Tibial artery (tissue), 4 donors: Measurements from ENCODE around the gene CARS1.

ENCODE experiments used
- DNase-seq, 2 donors: peaks; one replicate each; pipeline ENCODE4 v3.0.0-alpha.2; 2019
- H3K27ac ChIP-seq, 2 donors: fragments of 200-600 bp; sonication (generic) in 1 of 2; 1 replicate in 1 of 2; 2 replicates in 1 of 2; pipeline ENCODE4 v1.5.1; 2018 to 2019; ENCODE audit warnings: mild to moderate bottlenecking in 1 of 2
- H3K27me3 ChIP-seq, 2 donors: fragments of 200-600 bp; sonication (generic) in 1 of 2; one replicate each; pipeline versions ENCODE4 v1.5.1 to v1.6.0; 2016 to 2019
- H3K36me3 ChIP-seq, 3 donors: fragments of 200-600 bp; sonication (generic) in 2 of 3; one replicate each; pipeline ENCODE4 v1.5.1; 2016 to 2019; ENCODE audit warnings: mild to moderate bottlenecking in 2 of 3
- H3K4me1 ChIP-seq, 4 donors: fragments of 200-600 bp; sonication (generic) in 2 of 4; 1 replicate in 3 of 4; 2 replicates in 1 of 4; pipeline ENCODE4 v1.5.1; 2016 to 2019
- H3K4me3 ChIP-seq, 2 donors: fragments of 200-600 bp; sonication (generic) in 1 of 2; 1 replicate in 1 of 2; 2 replicates in 1 of 2; pipeline ENCODE4 v1.5.1; 2018 to 2019; ENCODE audit warnings: mild to moderate bottlenecking in 2 of 2
- H3K9me3 ChIP-seq, 3 donors: fragments of 200-600 bp; sonication (generic) in 1 of 3; one replicate each; pipeline ENCODE4 v1.5.1; 2016 to 2019
- intact Hi-C: fragments of 100-400 bp; cut with DNase I; formaldehyde crosslinking; loops from one replicate; pipeline ENCODE4 v1.15.0; 2023; ENCODE audit warnings: low total_unique reads
- TF ChIP-seq, protein P1 (sequence below), 2 experiments: fragments of 200-600 bp in 1 of 2; fragments of 450-650 bp in 1 of 2; IDR thresholded peaks; one replicate each; pipeline ENCODE4 v1.5.1; 2017 to 2019; ENCODE audit warnings: antibody characterized with exemption in 2 of 2, mild to moderate bottlenecking in 1 of 2, moderate library complexity in 1 of 2

CARS1 gene

DNA sequence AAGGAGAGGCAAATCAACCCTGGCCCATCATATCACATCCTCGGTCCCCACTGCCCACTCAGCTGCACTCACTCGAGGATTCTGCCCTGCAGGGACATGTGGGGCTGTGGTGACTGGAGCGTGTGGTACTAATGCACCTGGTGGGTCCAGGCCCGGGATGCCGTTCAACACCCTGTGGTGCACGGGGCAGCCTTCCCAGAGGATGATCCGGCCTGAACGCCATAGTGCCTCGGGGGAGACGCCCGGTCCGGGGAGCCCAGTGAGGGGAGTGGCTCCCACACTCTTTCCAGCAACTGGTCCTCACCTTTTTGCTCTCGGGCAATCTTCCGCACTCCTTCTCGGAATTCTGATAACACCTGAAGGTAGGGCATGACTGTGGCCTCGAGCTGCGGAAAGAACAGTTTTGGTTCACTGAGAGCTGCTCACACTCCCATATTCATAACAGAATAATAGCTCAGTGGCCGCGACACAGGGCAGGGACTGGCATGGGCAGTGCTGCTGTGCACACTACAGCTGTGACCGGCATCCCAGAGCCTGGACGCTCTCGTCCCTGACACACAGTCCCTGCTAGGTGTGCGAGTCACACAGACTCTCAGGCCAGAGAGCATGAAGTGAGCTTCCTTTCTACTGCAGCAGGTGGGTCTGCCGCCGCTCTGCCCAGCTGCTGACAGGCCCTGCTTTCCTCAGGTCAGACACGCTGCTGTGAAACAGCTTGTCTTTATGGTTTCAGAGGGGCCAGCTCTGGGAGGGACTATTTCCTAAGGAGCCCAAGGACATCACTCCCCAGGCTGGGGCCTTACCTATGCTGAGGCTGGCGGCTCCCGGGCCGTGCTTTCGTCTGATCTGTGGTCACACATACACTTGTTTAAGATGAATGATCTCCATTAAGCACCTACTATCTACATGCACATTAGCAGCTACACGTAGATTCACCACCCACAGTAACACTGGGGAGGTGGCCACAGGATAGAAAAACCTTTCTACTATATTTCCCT lies 45.0 kb downstream of the CARS1 start:
- Histone ChIP-seq H3K36me3 (peaks cover 72 to 100% (median 84%) of the 10 kb centered on the region in 3 donors), H3K27me3 (no peaks in the 10 kb centered on the region), H3K4me1 (no peaks in the 10 kb centered on the region), H3K9me3 (no peaks in the 10 kb centered on the region), H3K4me3 (no peak overlapping the region), H3K27ac (no peak overlapping the region)
- intact Hi-C loops = no loop called here
- TF ChIP-seq, protein P1, sequence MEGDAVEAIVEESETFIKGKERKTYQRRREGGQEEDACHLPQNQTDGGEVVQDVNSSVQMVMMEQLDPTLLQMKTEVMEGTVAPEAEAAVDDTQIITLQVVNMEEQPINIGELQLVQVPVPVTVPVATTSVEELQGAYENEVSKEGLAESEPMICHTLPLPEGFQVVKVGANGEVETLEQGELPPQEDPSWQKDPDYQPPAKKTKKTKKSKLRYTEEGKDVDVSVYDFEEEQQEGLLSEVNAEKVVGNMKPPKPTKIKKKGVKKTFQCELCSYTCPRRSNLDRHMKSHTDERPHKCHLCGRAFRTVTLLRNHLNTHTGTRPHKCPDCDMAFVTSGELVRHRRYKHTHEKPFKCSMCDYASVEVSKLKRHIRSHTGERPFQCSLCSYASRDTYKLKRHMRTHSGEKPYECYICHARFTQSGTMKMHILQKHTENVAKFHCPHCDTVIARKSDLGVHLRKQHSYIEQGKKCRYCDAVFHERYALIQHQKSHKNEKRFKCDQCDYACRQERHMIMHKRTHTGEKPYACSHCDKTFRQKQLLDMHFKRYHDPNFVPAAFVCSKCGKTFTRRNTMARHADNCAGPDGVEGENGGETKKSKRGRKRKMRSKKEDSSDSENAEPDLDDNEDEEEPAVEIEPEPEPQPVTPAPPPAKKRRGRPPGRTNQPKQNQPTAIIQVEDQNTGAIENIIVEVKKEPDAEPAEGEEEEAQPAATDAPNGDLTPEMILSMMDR (IDR thresholded peaks at IDR 0.05) = no peak
- no peak for DNase-seq

DNA sequence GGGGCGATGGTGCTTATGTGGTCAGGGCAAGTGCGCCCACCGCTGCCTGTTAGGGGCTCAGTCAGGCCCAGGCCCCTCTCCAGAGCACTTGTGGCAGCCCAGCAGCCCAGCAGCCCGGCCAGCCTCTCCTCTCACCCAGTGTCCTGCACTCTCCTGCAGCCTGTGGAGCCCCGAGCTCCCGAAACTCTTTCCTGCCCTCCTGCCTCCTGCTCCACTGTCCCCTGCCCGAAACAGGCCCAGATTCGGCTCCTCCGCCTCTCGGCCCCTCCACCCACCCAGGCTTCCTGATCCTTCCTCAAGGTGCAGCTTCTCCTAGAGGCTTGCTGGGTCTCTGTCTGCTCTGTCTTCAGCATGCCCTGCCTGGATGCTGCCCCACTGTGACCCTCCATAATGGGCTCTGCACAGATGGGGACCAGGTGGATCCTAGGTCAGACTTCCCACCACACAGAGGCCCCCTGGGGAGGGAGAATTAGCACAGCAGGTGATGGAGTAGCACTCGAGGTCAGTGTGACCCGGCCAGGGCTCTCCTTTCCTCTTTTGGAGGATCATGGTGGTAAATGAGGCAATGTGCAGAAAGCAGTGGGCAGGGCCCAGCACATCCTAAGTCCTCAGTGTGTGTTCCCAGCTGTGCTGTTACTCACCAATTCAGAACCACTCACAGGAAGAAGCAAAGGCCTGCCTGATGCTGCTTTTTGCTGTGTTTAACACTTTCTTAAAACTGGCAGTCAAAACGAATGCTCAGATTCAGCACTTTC lies 46.5 kb downstream of the CARS1 start:
- Histone ChIP-seq H3K4me1 (no peaks in the 10 kb centered on the region), H3K27ac (no peak overlapping the region), H3K4me3 (no peak overlapping the region), H3K27me3 (no peaks in the 10 kb centered on the region), H3K9me3 (no peaks in the 10 kb centered on the region), H3K36me3 (peaks cover 66 to 100% (median 85%) of the 10 kb centered on the region in 3 donors)
- DNase-seq = no peak
- intact Hi-C loops = no loop called here
- TF ChIP-seq, protein P1 (IDR thresholded peaks at IDR 0.05) = no peak

DNA sequence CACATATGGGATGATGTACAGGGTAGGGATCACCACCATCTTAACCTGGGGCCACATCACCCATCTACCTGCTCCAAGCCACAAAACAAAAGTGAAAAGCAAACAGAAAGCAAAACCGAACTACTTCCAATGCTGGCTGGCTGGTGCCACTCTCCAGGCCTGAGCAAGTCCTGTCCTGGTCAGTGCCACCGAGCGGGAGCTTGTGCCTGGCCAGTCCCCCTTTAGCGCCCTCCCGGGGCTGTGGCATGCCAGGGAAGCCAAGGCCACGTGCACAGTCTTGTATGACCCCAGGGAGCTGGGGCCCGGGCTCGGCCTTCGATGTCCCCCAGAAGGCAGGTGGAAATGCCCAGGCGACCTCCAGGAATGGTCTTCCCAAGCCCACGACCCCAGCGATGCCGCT lies 47.2 kb downstream of the CARS1 start:
- H3K27me3 ChIP-seq = no peaks in the 10 kb centered on the region
- peaks cover 66 to 99% (median 83%) of the 10 kb centered on the region in 3 donors for H3K36me3 ChIP-seq
- DNase-seq = peak in 1 of 2 donors; percentile 67
- intact Hi-C loops = no loop called here
- no peak overlapping the region for H3K27ac ChIP-seq
- no peak overlapping the region for H3K4me3 ChIP-seq
- no peaks in the 10 kb centered on the region for H3K4me1 ChIP-seq
- TF ChIP-seq, protein P1 (IDR thresholded peaks at IDR 0.05) = no peak
- H3K9me3 ChIP-seq = no peaks in the 10 kb centered on the region

DNA sequence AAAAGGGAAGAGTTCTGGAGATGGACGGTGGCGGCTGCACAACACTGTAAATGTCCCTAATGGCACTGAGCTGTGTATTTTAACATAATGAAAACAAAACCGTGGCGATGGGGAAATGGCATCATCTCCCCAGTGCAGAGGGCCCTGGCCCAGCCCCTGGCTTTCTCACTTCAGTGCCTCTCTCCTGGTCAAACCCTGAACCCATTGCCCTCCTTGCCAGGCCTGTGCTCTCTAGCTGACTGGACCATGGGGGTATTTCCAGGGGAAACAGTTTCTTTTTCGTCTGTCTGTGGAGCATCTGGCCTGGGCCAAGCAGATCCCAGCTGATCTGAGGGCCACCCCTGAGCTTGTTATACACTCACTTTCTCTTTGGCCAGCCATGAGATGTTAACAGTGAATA lies 47.7 kb downstream of the CARS1 start:
- H3K36me3 ChIP-seq = peaks cover 66 to 98% (median 82%) of the 10 kb centered on the region in 3 donors
- peak in 1 of 2 donors; percentile 58 for DNase-seq
- no peaks in the 10 kb centered on the region for H3K27me3 ChIP-seq
- H3K9me3 ChIP-seq = no peaks in the 10 kb centered on the region
- intact Hi-C loops = no loop called here
- no peak overlapping the region for H3K27ac ChIP-seq
- no peaks in the 10 kb centered on the region for H3K4me1 ChIP-seq
- TF ChIP-seq, protein P1 (IDR thresholded peaks at IDR 0.05) = no peak
- no peak overlapping the region for H3K4me3 ChIP-seq

DNA sequence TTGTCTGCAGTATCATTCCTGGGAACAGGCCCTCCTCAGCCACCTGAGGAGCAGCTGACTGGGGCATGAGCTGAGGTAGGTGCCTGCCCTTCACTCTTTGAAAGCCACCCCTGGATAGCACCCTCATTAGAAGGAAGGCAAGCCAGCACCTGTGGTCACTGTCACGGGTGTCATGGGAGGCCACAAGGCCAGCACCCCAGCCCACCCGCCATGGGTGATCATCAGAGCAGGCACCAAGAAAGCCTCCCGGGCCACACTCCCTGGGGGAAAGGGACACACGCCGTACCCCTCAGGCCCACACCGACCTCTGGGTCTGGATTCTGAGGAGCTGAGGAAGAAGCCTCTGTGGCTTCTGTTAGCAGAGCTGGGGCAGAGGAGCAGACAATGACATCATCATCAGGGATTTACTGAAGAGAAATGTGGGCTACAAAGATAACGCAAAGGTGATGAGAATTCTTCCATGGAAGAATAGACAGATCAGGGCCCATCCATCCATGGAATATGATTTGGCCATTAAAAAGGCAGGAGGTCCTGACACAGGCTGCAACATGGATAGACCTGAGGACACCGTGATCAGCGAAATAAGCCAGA lies 48.4 kb downstream of the CARS1 start:
- intact Hi-C loops = no loop called here
- Histone ChIP-seq H3K36me3 (peaks cover 66 to 98% (median 82%) of the 10 kb centered on the region in 3 donors), H3K9me3 (no peaks in the 10 kb centered on the region)

More for the DNA sequence above, 48.4 kb downstream of the CARS1 start:
- H3K27ac ChIP-seq = no peak overlapping the region
- H3K27me3 ChIP-seq = no peaks in the 10 kb centered on the region
- TF ChIP-seq, protein P1 (IDR thresholded peaks at IDR 0.05) = no peak
- no peaks in the 10 kb centered on the region for H3K4me1 ChIP-seq
- peak in 1 of 2 donors; percentile 23 for DNase-seq
- H3K4me3 ChIP-seq = no peak overlapping the region
